CD1c-positive myeloid dendritic cell (primary cell): ENCODE results near the gene B3GAT1.

Experiments
- DNase-seq: peaks from one replicate; pipeline ENCODE4 v3.0.0-alpha.2; 2016; ENCODE audit errors: extremely low spot score

The B3GAT1 gene

GRCh38 chr11:134390706-134391569 is 21.1 kb downstream of the B3GAT1 start:
- DNase-seq, result no peak

- DNase-seq, result no peak
Measured at GRCh38 chr11:134389464-134390180, 22.4 kb downstream of the B3GAT1 start.

GRCh38 chr11:134388590-134388989 is 23.5 kb downstream of the B3GAT1 start:
- DNase-seq, result no peak

GRCh38 chr11:134387501-134387900 is 24.5 kb downstream of the B3GAT1 start:
- no peak for DNase-seq

GRCh38 chr11:134386945-134387344 is 25.1 kb downstream of the B3GAT1 start:
- DNase-seq, result no peak

- no peak for DNase-seq
Measured at GRCh38 chr11:134385774-134386565, 26.1 kb downstream of the B3GAT1 start.

GRCh38 chr11:134385171-134385570 is 26.9 kb downstream of the B3GAT1 start:
- DNase-seq, result no peak

GRCh38 chr11:134384406-134384805 is 27.6 kb downstream of the B3GAT1 start:
- no peak for DNase-seq

GRCh38 chr11:134383576-134384221 is 28.3 kb downstream of the B3GAT1 start:
- DNase-seq, result no peak

- DNase-seq, result no peak
Measured at GRCh38 chr11:134382830-134383229, 29.2 kb downstream of the B3GAT1 start.

GRCh38 chr11:134382257-134382656 is 29.8 kb downstream of the B3GAT1 start:
- no peak for DNase-seq

GRCh38 chr11:134380785-134381184 is 31.3 kb downstream of the B3GAT1 start:
- no peak for DNase-seq

GRCh38 chr11:134380229-134380628 is 31.8 kb downstream of the B3GAT1 start:
- no peak for DNase-seq

- DNase-seq, result no peak
Measured at GRCh38 chr11:134379241-134379640, 32.8 kb downstream of the B3GAT1 start.

GRCh38 chr11:134377876-134378275 is 34.2 kb downstream of the B3GAT1 start:
- no peak for DNase-seq

GRCh38 chr11:134376150-134376921 is 35.7 kb downstream of the B3GAT1 start:
- no peak for DNase-seq

- DNase-seq, result no peak
Measured at GRCh38 chr11:134374891-134375550, 37.0 kb downstream of the B3GAT1 start.

GRCh38 chr11:134374171-134374570 is 37.9 kb downstream of the B3GAT1 start:
- no peak for DNase-seq

- no peak for DNase-seq
Measured at GRCh38 chr11:134373591-134374052, 38.4 kb downstream of the B3GAT1 start.

- no peak for DNase-seq
Measured at GRCh38 chr11:134372961-134373360, 39.1 kb downstream of the B3GAT1 start.
